HUES48 (cell line): ENCODE results near the gene ERMP1.
"Not testable (repeated sequence)": the region's sequence is repeated elsewhere in the genome, so short reads cannot be mapped to it uniquely, and the experiment has no call there.

Experiments used
- H3K27ac ChIP-seq: one replicate; pipeline ENCODE4 v1.7.0; 2013; ENCODE audit warnings: low read depth, low read length, inconsistent platforms
- H3K27me3 ChIP-seq: 2 replicates; pipeline ENCODE4 v1.6.1; 2013; ENCODE audit warnings: mild to moderate bottlenecking, low read length; ENCODE audit not compliant: control insufficient read depth, insufficient read depth
- H3K36me3 ChIP-seq: 2 replicates; pipeline ENCODE4 v1.6.1; 2013; ENCODE audit warnings: low read length; ENCODE audit not compliant: control insufficient read depth, insufficient read depth
- H3K4me1 ChIP-seq: 2 replicates; pipeline ENCODE4 v1.6.1; 2013; ENCODE audit warnings: mild to moderate bottlenecking, low read length; ENCODE audit not compliant: control insufficient read depth, insufficient read depth
- H3K4me3 ChIP-seq: 2 replicates; pipeline ENCODE4 v1.5.1; 2013; ENCODE audit warnings: mild to moderate bottlenecking, low read depth, low read length
- H3K9ac ChIP-seq: 2 replicates; pipeline ENCODE4 v1.6.1; 2013; ENCODE audit warnings: mild to moderate bottlenecking, low read depth, low read length, moderate library complexity
- H3K9me3 ChIP-seq: 2 replicates; pipeline ENCODE4 v1.6.1; 2013; ENCODE audit warnings: low read length; ENCODE audit not compliant: control insufficient read depth, insufficient read depth

The ERMP1 gene

GRCh38 chr9:5779705-5780218, 53.2 kb downstream of the ERMP1 start:
- H3K9ac ChIP-seq, H3K27me3 ChIP-seq, H3K4me3 ChIP-seq, H3K27ac ChIP-seq: not testable (repeated sequence)
- peaks cover 21% of the 10 kb centered on the region for H3K4me1 ChIP-seq
- peaks cover 37% of the 10 kb centered on the region for H3K9me3 ChIP-seq
- peaks cover 47% of the 10 kb centered on the region for H3K36me3 ChIP-seq

- Histone ChIP-seq H3K27ac (no peak overlapping the region), H3K9me3 (peaks cover 37% of the 10 kb centered on the region), H3K36me3 (peaks cover 56% of the 10 kb centered on the region), H3K4me1 (peaks cover 14% of the 10 kb centered on the region), H3K27me3 (no peaks in the 10 kb centered on the region), H3K4me3 (no peak overlapping the region), H3K9ac (no peak overlapping the region)
Measured at GRCh38 chr9:5778805-5779204, 54.1 kb downstream of the ERMP1 start.

GRCh38 chr9:5773324-5773999, 59.5 kb downstream of the ERMP1 start:
- Histone ChIP-seq H3K9me3 (peaks cover 6% of the 10 kb centered on the region), H3K4me1 (peaks cover 14% of the 10 kb centered on the region), H3K9ac (no peak overlapping the region), H3K27me3 (no peaks in the 10 kb centered on the region), H3K4me3 (no peak overlapping the region), H3K36me3 (peaks cover 84% of the 10 kb centered on the region), H3K27ac (no peak overlapping the region)

- peaks cover 94% of the 10 kb centered on the region for H3K36me3 ChIP-seq
- no peak overlapping the region for H3K9ac ChIP-seq
- H3K27ac ChIP-seq = no peak overlapping the region
- no peaks in the 10 kb centered on the region for H3K4me1 ChIP-seq
- H3K27me3 ChIP-seq = no peaks in the 10 kb centered on the region
- no peak overlapping the region for H3K4me3 ChIP-seq
- H3K9me3 ChIP-seq = no peaks in the 10 kb centered on the region
Measured at GRCh38 chr9:5767968-5768932, 64.7 kb downstream of the ERMP1 start.

GRCh38 chr9:5764130-5764868, 68.6 kb downstream of the ERMP1 start:
- Histone ChIP-seq H3K4me3 (no peak overlapping the region), H3K4me1 (peaks cover 12% of the 10 kb centered on the region), H3K36me3 (peaks cover 71% of the 10 kb centered on the region), H3K9ac (no peak overlapping the region), H3K9me3 (no peaks in the 10 kb centered on the region), H3K27ac (no peak overlapping the region), H3K27me3 (no peaks in the 10 kb centered on the region)

DNA sequence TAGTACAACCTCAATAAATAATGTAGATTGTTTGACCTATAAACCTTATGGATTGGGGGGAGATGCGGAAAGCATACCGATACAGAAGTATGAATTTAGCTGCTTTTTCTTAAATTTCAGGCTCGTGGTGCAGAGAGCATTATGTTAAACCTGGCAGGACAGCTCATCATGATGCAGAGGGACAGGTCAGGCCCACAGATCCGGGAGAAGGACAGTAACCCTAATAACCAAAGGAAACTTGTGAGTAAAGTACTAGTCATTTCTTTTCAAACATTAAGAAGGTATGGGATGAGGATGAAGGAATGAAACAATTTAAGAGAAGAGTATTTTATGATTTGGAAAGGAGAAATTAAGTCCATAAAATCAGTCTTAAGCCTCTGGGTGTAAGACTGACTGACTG, 70.5 kb downstream of the ERMP1 start:
- no peak overlapping the region for H3K27ac ChIP-seq
- H3K36me3 ChIP-seq = peaks cover 65% of the 10 kb centered on the region
- no peaks in the 10 kb centered on the region for H3K9me3 ChIP-seq
- peaks cover 17% of the 10 kb centered on the region for H3K4me1 ChIP-seq
- no peak overlapping the region for H3K9ac ChIP-seq
- no peaks in the 10 kb centered on the region for H3K27me3 ChIP-seq
- no peak overlapping the region for H3K4me3 ChIP-seq

DNA sequence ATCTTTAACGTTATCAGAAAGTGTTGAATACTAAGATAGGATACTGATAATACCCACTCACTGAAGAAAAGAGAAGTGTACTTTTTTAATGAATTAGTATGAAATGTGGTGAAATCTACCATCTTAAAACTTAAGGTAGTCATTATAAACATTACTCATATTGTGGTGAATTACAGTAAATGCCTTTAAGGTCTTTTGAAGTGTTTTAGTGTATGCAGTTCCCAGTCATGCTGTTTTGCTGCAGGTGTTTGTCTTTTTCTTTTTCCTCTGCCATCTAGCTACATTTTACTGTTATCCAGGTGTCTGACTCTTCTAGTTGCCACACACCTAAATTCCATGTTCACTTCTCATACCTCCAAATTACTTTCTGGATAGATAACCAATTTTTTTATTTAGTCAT, 72.6 kb downstream of the ERMP1 start:
- no peak overlapping the region for H3K9ac ChIP-seq
- no peak overlapping the region for H3K4me3 ChIP-seq
- no peaks in the 10 kb centered on the region for H3K27me3 ChIP-seq
- H3K4me1 ChIP-seq = peaks cover 17% of the 10 kb centered on the region
- H3K27ac ChIP-seq = no peak overlapping the region
- H3K9me3 ChIP-seq = no peaks in the 10 kb centered on the region
- peaks cover 61% of the 10 kb centered on the region for H3K36me3 ChIP-seq

GRCh38 chr9:5756633-5757032, 76.3 kb downstream of the ERMP1 start:
- no peak overlapping the region for H3K4me3 ChIP-seq
- H3K9me3 ChIP-seq = no peaks in the 10 kb centered on the region
- peaks cover 37% of the 10 kb centered on the region for H3K36me3 ChIP-seq
- no peaks in the 10 kb centered on the region for H3K27me3 ChIP-seq
- H3K4me1 ChIP-seq = peaks cover 17% of the 10 kb centered on the region
- no peak overlapping the region for H3K27ac ChIP-seq
- no peak overlapping the region for H3K9ac ChIP-seq

GRCh38 chr9:5750569-5750968, 82.3 kb downstream of the ERMP1 start:
- Histone ChIP-seq H3K4me1 (no peaks in the 10 kb centered on the region), H3K27me3 (no peaks in the 10 kb centered on the region), H3K9me3 (no peaks in the 10 kb centered on the region), H3K36me3 (peaks cover 48% of the 10 kb centered on the region), H3K4me3 (no peak overlapping the region), H3K27ac (no peak overlapping the region), H3K9ac (no peak overlapping the region)

DNA sequence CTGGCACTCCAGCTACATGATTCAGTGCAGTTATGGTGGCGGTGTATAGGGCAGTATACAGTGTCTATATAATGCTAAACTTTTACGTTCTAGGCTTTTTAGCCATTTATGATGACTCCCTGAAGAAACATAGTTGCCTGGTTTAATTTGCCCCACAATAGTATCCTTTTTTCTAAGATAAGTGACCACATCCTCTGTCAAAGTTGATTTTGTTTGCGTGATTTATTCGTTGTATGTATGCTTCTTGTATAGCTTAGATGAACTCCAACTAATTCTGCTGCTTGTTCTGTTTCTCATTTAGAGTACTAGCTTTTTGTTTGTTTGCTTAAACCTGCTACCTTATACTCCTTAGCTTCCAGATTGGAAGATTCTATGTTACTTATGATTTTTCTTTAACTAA, 83.6 kb downstream of the ERMP1 start:
- Histone ChIP-seq H3K4me1 (no peaks in the 10 kb centered on the region), H3K27ac (no peak overlapping the region), H3K9ac (no peak overlapping the region), H3K36me3 (peaks cover 55% of the 10 kb centered on the region), H3K9me3 (no peaks in the 10 kb centered on the region), H3K27me3 (no peaks in the 10 kb centered on the region), H3K4me3 (no peak overlapping the region)
